WTC11 (cell line): ENCODE measurements around the gene AIG1.

Experiments used
- HMGA2 ChIP-seq: fragments of 250-450 bp; sonication (Bioruptor Pico); IDR thresholded peaks from 2 replicates; pipeline ENCODE4 v1.4.0; 2021; ENCODE audit warnings: mild to moderate bottlenecking, moderate library complexity
- IRF2 ChIP-seq: sonication (generic); formaldehyde crosslinking; IDR thresholded peaks from 2 replicates; pipeline ENCODE4 v1.8.0; 2022; ENCODE audit warnings: low read depth, missing genetic modification reagents, borderline replicate concordance
- NFE2L1 ChIP-seq: sonication (generic); formaldehyde crosslinking; IDR thresholded peaks from 2 replicates; pipeline ENCODE4 v1.8.1; 2023; ENCODE audit warnings: missing genetic modification reagents
- SP1 ChIP-seq: sonication (generic); formaldehyde crosslinking; conservative IDR thresholded peaks from 2 replicates; pipeline ENCODE4 v1.8.1; 2022; ENCODE audit warnings: missing genetic modification reagents
- ZNF121 ChIP-seq: sonication (generic); formaldehyde crosslinking; IDR thresholded peaks from 2 replicates; pipeline ENCODE4 v1.8.0; 2023; ENCODE audit warnings: missing genetic modification reagents
- TF ChIP-seq, protein P1 (sequence below): sonication (generic); formaldehyde crosslinking; IDR thresholded peaks from 2 replicates; pipeline ENCODE4 v1.8.0; 2022; ENCODE audit warnings: mild to moderate bottlenecking, missing genetic modification reagents
- TF ChIP-seq, protein P2 (sequence below): fragments of 200-600 bp; IDR thresholded peaks from 2 replicates; pipeline ENCODE4 v1.8.0; 2022; ENCODE audit warnings: antibody characterized with exemption
- TF ChIP-seq, protein P3 (sequence below): sonication (generic); formaldehyde crosslinking; IDR thresholded peaks from 2 replicates; pipeline ENCODE4 v1.8.0; 2023; ENCODE audit warnings: missing genetic modification reagents

DNA sequence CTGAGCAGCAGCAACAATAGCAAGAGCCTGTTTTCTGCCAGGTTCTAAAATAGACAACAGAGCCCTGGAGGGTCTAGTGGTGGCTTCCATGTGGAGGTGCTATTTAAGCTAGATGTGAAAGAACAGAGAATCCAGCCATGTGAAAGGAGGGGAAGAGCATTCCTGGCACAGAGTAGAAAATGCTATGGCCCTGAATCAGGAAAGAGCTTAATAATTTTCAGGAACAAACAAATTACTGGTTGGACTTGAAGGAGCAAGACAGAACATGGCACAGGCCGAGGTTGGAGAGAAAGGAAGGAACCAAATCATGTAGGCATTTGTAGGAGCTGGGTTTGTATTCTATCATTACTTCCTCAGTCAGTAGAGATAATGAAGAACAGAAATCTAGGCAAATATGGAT lies 98.3 kb downstream of the AIG1 start:
- TF ChIP-seq, protein P1, sequence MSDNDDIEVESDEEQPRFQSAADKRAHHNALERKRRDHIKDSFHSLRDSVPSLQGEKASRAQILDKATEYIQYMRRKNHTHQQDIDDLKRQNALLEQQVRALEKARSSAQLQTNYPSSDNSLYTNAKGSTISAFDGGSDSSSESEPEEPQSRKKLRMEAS (CRISPR knock-in tag): no peak
- TF ChIP-seq, protein P2, sequence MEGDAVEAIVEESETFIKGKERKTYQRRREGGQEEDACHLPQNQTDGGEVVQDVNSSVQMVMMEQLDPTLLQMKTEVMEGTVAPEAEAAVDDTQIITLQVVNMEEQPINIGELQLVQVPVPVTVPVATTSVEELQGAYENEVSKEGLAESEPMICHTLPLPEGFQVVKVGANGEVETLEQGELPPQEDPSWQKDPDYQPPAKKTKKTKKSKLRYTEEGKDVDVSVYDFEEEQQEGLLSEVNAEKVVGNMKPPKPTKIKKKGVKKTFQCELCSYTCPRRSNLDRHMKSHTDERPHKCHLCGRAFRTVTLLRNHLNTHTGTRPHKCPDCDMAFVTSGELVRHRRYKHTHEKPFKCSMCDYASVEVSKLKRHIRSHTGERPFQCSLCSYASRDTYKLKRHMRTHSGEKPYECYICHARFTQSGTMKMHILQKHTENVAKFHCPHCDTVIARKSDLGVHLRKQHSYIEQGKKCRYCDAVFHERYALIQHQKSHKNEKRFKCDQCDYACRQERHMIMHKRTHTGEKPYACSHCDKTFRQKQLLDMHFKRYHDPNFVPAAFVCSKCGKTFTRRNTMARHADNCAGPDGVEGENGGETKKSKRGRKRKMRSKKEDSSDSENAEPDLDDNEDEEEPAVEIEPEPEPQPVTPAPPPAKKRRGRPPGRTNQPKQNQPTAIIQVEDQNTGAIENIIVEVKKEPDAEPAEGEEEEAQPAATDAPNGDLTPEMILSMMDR: no peak
- TF ChIP-seq NFE2L1 (CRISPR knock-in tag) (no peak), IRF2 (CRISPR knock-in tag) (no peak), HMGA2 (no peak), SP1 (CRISPR knock-in tag) (no peak), ZNF121 (CRISPR knock-in tag) (no peak)
- TF ChIP-seq, protein P3, sequence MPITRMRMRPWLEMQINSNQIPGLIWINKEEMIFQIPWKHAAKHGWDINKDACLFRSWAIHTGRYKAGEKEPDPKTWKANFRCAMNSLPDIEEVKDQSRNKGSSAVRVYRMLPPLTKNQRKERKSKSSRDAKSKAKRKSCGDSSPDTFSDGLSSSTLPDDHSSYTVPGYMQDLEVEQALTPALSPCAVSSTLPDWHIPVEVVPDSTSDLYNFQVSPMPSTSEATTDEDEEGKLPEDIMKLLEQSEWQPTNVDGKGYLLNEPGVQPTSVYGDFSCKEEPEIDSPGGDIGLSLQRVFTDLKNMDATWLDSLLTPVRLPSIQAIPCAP (CRISPR knock-in tag): no peak
